H9 (cell line): ENCODE results near the gene WDR88. TPM values are rescaled to one million over a fixed set of nuclear protein-coding genes. Genes with fewer than 3 reads are reported as not detected.

Experiments used
- DNase-seq: peaks from one replicate; pipeline ENCODE4 v3.0.0-alpha.2; 2017
- H2AFZ ChIP-seq: one replicate; pipeline ENCODE4 v1.6.1; 2013; ENCODE audit warnings: mild to moderate bottlenecking, low read length, control low read depth, moderate library complexity
- H2AK5ac ChIP-seq: 2 replicates; pipeline ENCODE4 v1.6.1; 2013; ENCODE audit warnings: low read length, control low read depth, mixed read lengths; ENCODE audit not compliant: insufficient read length
- H2BK120ac ChIP-seq: one replicate; pipeline ENCODE4 v1.6.1; 2013; ENCODE audit warnings: low read depth, mild to moderate bottlenecking, low read length, control low read depth, inconsistent platforms; ENCODE audit not compliant: poor library complexity, severe bottlenecking
- H2BK12ac ChIP-seq: 2 replicates; pipeline ENCODE4 v1.6.1; 2013; ENCODE audit warnings: low read length, control low read depth, mixed read lengths, low read depth; ENCODE audit not compliant: insufficient read length
- H2BK15ac ChIP-seq: 2 replicates; pipeline ENCODE4 v1.6.1; 2013; ENCODE audit warnings: low read depth, low read length, control low read depth
- H2BK20ac ChIP-seq: one replicate; pipeline ENCODE4 v1.6.1; 2013; ENCODE audit warnings: low read depth, mild to moderate bottlenecking, low read length, control low read depth, inconsistent platforms; ENCODE audit not compliant: poor library complexity, severe bottlenecking
- H2BK5ac ChIP-seq: 2 replicates; pipeline ENCODE4 v1.6.1; 2013; ENCODE audit warnings: low read length, control low read depth, mixed read lengths; ENCODE audit not compliant: insufficient read length
- H3K14ac ChIP-seq: 2 replicates; pipeline ENCODE4 v1.6.1; 2013; ENCODE audit warnings: low read length, control low read depth; ENCODE audit not compliant: insufficient read depth
- H3K18ac ChIP-seq: 2 replicates; pipeline ENCODE4 v1.6.1; 2013; ENCODE audit warnings: low read depth, mild to moderate bottlenecking, mixed read lengths, low read length, control low read depth; ENCODE audit not compliant: insufficient read length
- H3K23ac ChIP-seq: 2 replicates; pipeline ENCODE4 v1.6.1; 2013; ENCODE audit warnings: low read length, control low read depth, mixed read lengths, low read depth; ENCODE audit not compliant: insufficient read length
- H3K23me2 ChIP-seq: 2 replicates; pipeline ENCODE4 v1.6.1; 2013; ENCODE audit warnings: low read depth, mild to moderate bottlenecking, mixed read lengths, low read length, control low read depth; ENCODE audit not compliant: insufficient read length, poor library complexity, severe bottlenecking
- H3K27ac ChIP-seq: 2 replicates; pipeline ENCODE4 v1.5.1; 2013; ENCODE audit warnings: low read length, control low read depth, mixed read lengths, low read depth; ENCODE audit not compliant: insufficient read length
- H3K27me3 ChIP-seq: 2 replicates; pipeline ENCODE4 v1.6.1; 2013; ENCODE audit warnings: low read length, control low read depth, inconsistent platforms; ENCODE audit not compliant: insufficient read depth
- H3K4ac ChIP-seq: 2 replicates; pipeline ENCODE4 v1.6.1; 2013; ENCODE audit warnings: low read depth, mild to moderate bottlenecking, control low read depth, inconsistent platforms, low read length, moderate library complexity
- H3K4me1 ChIP-seq: 2 replicates; pipeline ENCODE4 v1.6.1; 2013; ENCODE audit warnings: low read length, control low read depth, inconsistent platforms; ENCODE audit not compliant: insufficient read depth
- H3K4me2 ChIP-seq: 2 replicates; pipeline ENCODE4 v1.6.1; 2013; ENCODE audit warnings: low read length, control low read depth, mixed read lengths; ENCODE audit not compliant: insufficient read length, insufficient read depth
- H3K56ac ChIP-seq: 2 replicates; pipeline ENCODE4 v1.6.1; 2013; ENCODE audit warnings: low read depth, mild to moderate bottlenecking, mixed read lengths, low read length, control low read depth; ENCODE audit not compliant: insufficient read length
- H3K79me1 ChIP-seq: 2 replicates; pipeline ENCODE4 v1.6.1; 2013; ENCODE audit warnings: low read depth, mild to moderate bottlenecking, moderate library complexity, low read length, control low read depth, inconsistent platforms; ENCODE audit not compliant: insufficient read depth, poor library complexity, severe bottlenecking
- H3K79me2 ChIP-seq: 2 replicates; pipeline ENCODE4 v1.6.1; 2013; ENCODE audit warnings: low read length, control low read depth, inconsistent platforms; ENCODE audit not compliant: insufficient read depth
- H3K9ac ChIP-seq: 2 replicates; pipeline ENCODE4 v1.6.1; 2013; ENCODE audit warnings: low read length, control low read depth, mixed read lengths; ENCODE audit not compliant: insufficient read length; ENCODE audit errors: extremely low read depth
- H3K9me3 ChIP-seq: one replicate; pipeline ENCODE4 v1.6.1; 2013; ENCODE audit warnings: low read depth, low read length, inconsistent platforms; ENCODE audit not compliant: control insufficient read depth
- H3T11ph ChIP-seq: one replicate; pipeline ENCODE4 v1.6.1; 2013; ENCODE audit warnings: mild to moderate bottlenecking, low read length, control low read depth, inconsistent platforms
- H4K20me1 ChIP-seq: one replicate; pipeline ENCODE4 v1.6.1; 2013; ENCODE audit not compliant: control insufficient read depth, insufficient read length, insufficient read depth
- H4K5ac ChIP-seq: 2 replicates; pipeline ENCODE4 v1.6.1; 2013; ENCODE audit warnings: low read depth, mild to moderate bottlenecking, mixed read lengths, low read length, control low read depth; ENCODE audit not compliant: insufficient read length
- H4K8ac ChIP-seq: replicated peaks from 2 replicates; pipeline ENCODE4 v1.6.1; 2013; ENCODE audit warnings: low read length, control low read depth, mixed read lengths, low read depth; ENCODE audit not compliant: insufficient read length
- H4K91ac ChIP-seq: 2 replicates; pipeline ENCODE4 v1.6.1; 2013; ENCODE audit warnings: low read depth, mild to moderate bottlenecking, moderate library complexity, mixed read lengths, low read length, control low read depth; ENCODE audit not compliant: insufficient read length
- H3K27ac Mint-ChIP-seq, 3 experiments: 2 replicates in 2 of 3; 3 replicates in 1 of 3; pipeline ENCODE4 v1.8.0; 2020 to 2021; ENCODE audit warnings: mixed read lengths in 3 of 3, mild to moderate bottlenecking in 1 of 3, moderate library complexity in 1 of 3
- H3K27me3 Mint-ChIP-seq: 2 replicates; pipeline ENCODE4 v1.8.0; 2021; ENCODE audit warnings: low read depth, mild to moderate bottlenecking, moderate library complexity, mixed read lengths
- H3K36me3 Mint-ChIP-seq, 3 experiments: 2 replicates in 2 of 3; 3 replicates in 1 of 3; pipeline ENCODE4 v1.8.0; 2020 to 2021; ENCODE audit warnings: low read depth in 3 of 3, mixed read lengths in 3 of 3; ENCODE audit not compliant: insufficient read depth in 1 of 3
- H3K4me1 Mint-ChIP-seq, 2 experiments: 2 replicates each; pipeline ENCODE4 v1.8.0; 2020; ENCODE audit warnings: mixed read lengths in 2 of 2
- H3K4me3 Mint-ChIP-seq, 2 experiments: 2 replicates in 1 of 2; 3 replicates in 1 of 2; pipeline ENCODE4 v1.8.0; 2020 to 2021; ENCODE audit warnings: mild to moderate bottlenecking in 2 of 2, mixed read lengths in 2 of 2, moderate library complexity in 1 of 2
- H3K9me3 Mint-ChIP-seq, 2 experiments: 2 replicates in 1 of 2; 3 replicates in 1 of 2; pipeline ENCODE4 v1.8.0; 2020; ENCODE audit warnings: mild to moderate bottlenecking in 2 of 2, mixed read lengths in 2 of 2, moderate library complexity in 1 of 2
- CTCF ChIP-seq: fragments of 200-600 bp; sonication (generic); conservative IDR thresholded peaks from 3 replicates; pipeline ENCODE4 v1.8.0; 2021; ENCODE audit warnings: antibody characterized with exemption, mild to moderate bottlenecking
- WGBS: extraction: QIAGEN DNeasy Blood & Tissue Kit; methylation state at CpG from one replicate; pipeline ENCODE4 v1.1.7; 2013; ENCODE audit warnings: missing lambda C conversion rate, low lambda C conversion rate, mixed read lengths; ENCODE audit not compliant: insufficient read length; ENCODE audit errors: extremely low coverage; 5-methylcytosine and 5-hydroxymethylcytosine counted together
- total RNA-seq: library from RNA; stranded (reverse); gene quantifications from 2 replicates; pipeline ENCODE4 v1.2.1, GENCODE V29; 2021

The WDR88 gene
- total RNA-seq, 1 experiment from 2014 or later, result not detected

GRCh38 chr19:33156334-33156733 lies 24.4 kb downstream of the WDR88 start:
- H3K56ac ChIP-seq, result no peak overlapping the region
- H2BK20ac ChIP-seq, result no peak overlapping the region
- DNase-seq, result no peak
- WGBS, result no CpG with 5 or more reads among the region's 5 CpGs
- no peak for TF ChIP-seq CTCF
- no peaks in the 10 kb centered on the region for H3K4me1 Mint-ChIP-seq
- H4K8ac ChIP-seq, result no peak overlapping the region
- H3K23me2 ChIP-seq, result no peaks in the 10 kb centered on the region
- H3K9me3 ChIP-seq, result no peaks in the 10 kb centered on the region
- no peak overlapping the region for H3K27ac Mint-ChIP-seq
- H3K4me3 Mint-ChIP-seq, result no peak overlapping the region
- H2AK5ac ChIP-seq, result no peak overlapping the region
- no peaks in the 10 kb centered on the region for H4K20me1 ChIP-seq
- H4K5ac ChIP-seq, result no peak overlapping the region
- no peak overlapping the region for H3K9ac ChIP-seq
- H3K4ac ChIP-seq, result no peak overlapping the region
- H3K79me2 ChIP-seq, result no peaks in the 10 kb centered on the region
- 0 out of 7 replicates have a peak, but pooled peaks cover 0 to 2% (median 0%) of the 10 kb centered on the region in 3 experiments for H3K36me3 Mint-ChIP-seq
- no peak overlapping the region for H3K23ac ChIP-seq
- H2AFZ ChIP-seq, result no peak overlapping the region
- peaks cover 2 to 3% of the 10 kb centered on the region in 2 experiments; a peak in 3 of 5 replicates for H3K9me3 Mint-ChIP-seq
- no peaks in the 10 kb centered on the region for H3K79me1 ChIP-seq
- H2BK120ac ChIP-seq, result no peak overlapping the region
- H3K4me1 ChIP-seq, result no peaks in the 10 kb centered on the region
- no peak overlapping the region for H2BK12ac ChIP-seq
- no peak overlapping the region for H2BK15ac ChIP-seq
- no peak overlapping the region for H3K18ac ChIP-seq
- no peak overlapping the region for H3K14ac ChIP-seq
- H3K27me3 Mint-ChIP-seq, result no peaks in the 10 kb centered on the region; the same call in 1 of the 2 replicates
- no peak overlapping the region for H3K27ac ChIP-seq
- no peak overlapping the region for H4K91ac ChIP-seq
- no peak overlapping the region for H3T11ph ChIP-seq
- no peak overlapping the region for H3K4me2 ChIP-seq
- H2BK5ac ChIP-seq, result no peak overlapping the region
- H3K27me3 ChIP-seq, result no peaks in the 10 kb centered on the region
